CD14-positive monocyte (primary cell): Measurements from ENCODE around the gene CELF2. TPM values are rescaled to one million over a fixed set of nuclear protein-coding genes. Genes with fewer than 3 reads are reported as not detected.

Source experiments
- DNase-seq, 3 donors: peaks; one replicate each; pipeline ENCODE4 v3.0.0-alpha.2; 2011 to 2022
- H2AFZ ChIP-seq: 2 replicates; pipeline ENCODE4 v1.6.0; 2012; ENCODE audit warnings: mild to moderate bottlenecking, low read depth, low read length, inconsistent platforms; ENCODE audit not compliant: insufficient read depth, poor library complexity, severe bottlenecking
- H3K27ac ChIP-seq, 2 donors: 1 replicate in 1 of 2; 2 replicates in 1 of 2; pipeline ENCODE4 v1.5.1; 2012 to 2013; ENCODE audit warnings: low read length in 2 of 2, control low read depth in 1 of 2, inconsistent platforms in 1 of 2, low read depth in 1 of 2, mild to moderate bottlenecking in 1 of 2
- H3K27me3 ChIP-seq, 2 donors: one replicate each; pipeline versions ENCODE4 v1.6.0 to v1.6.1; 2011 to 2013; ENCODE audit warnings: low read length in 2 of 2; ENCODE audit not compliant: control insufficient read depth in 2 of 2, insufficient read depth in 2 of 2
- H3K36me3 ChIP-seq, 2 donors: replicated peaks in 1 of 2; 1 replicate in 1 of 2; 2 replicates in 1 of 2; pipeline versions ENCODE4 v1.5.1 to v1.6.1; 2012 to 2013; ENCODE audit warnings: low read length in 2 of 2, control low read depth in 1 of 2, inconsistent platforms in 1 of 2, mild to moderate bottlenecking in 1 of 2; ENCODE audit not compliant: insufficient read depth in 2 of 2, control insufficient read depth in 1 of 2
- H3K4me1 ChIP-seq, 2 donors: 1 replicate in 1 of 2; 2 replicates in 1 of 2; pipeline versions ENCODE4 v1.5.1 to v1.6.1; 2012 to 2013; ENCODE audit warnings: low read length in 2 of 2, control low read depth in 1 of 2, inconsistent platforms in 1 of 2, mild to moderate bottlenecking in 1 of 2, moderate library complexity in 1 of 2; ENCODE audit not compliant: insufficient read depth in 2 of 2, control insufficient read depth in 1 of 2
- H3K4me2 ChIP-seq: replicated peaks from 2 replicates; pipeline ENCODE3; 2012; ENCODE audit warnings: low read length, moderate library complexity, mild to moderate bottlenecking; ENCODE audit not compliant: poor library complexity, severe bottlenecking; ENCODE audit errors: extremely low read depth
- H3K4me3 ChIP-seq, 3 experiments: fragments of 200-600 bp in 1 of 3; sonication (generic) in 1 of 3; replicated peaks in 1 of 3; 1 replicate in 2 of 3; 2 replicates in 1 of 3; pipeline ENCODE4 v1.5.1; 2011 to 2013; ENCODE audit warnings: low read length in 3 of 3, mild to moderate bottlenecking in 3 of 3, control low read depth in 2 of 3, low read depth in 2 of 3, inconsistent platforms in 1 of 3, moderate library complexity in 1 of 3
- H3K79me2 ChIP-seq: 2 replicates; pipeline ENCODE4 v1.6.0; 2012; ENCODE audit warnings: mild to moderate bottlenecking, control low read depth, inconsistent platforms, low read length, moderate library complexity; ENCODE audit not compliant: insufficient read depth
- H3K9ac ChIP-seq: 2 replicates; pipeline ENCODE4 v1.6.0; 2017; ENCODE audit warnings: low read length, mild to moderate bottlenecking; ENCODE audit not compliant: insufficient read depth, poor library complexity, severe bottlenecking
- H3K9me3 ChIP-seq, 2 donors: replicated peaks in 1 of 2; 1 replicate in 1 of 2; 2 replicates in 1 of 2; pipeline versions ENCODE4 v1.5.1 to v1.6.1; 2012 to 2013; ENCODE audit warnings: low read length in 2 of 2, control low read depth in 1 of 2; ENCODE audit not compliant: control insufficient read depth in 1 of 2, insufficient read depth in 1 of 2
- H4K20me1 ChIP-seq: 2 replicates; pipeline ENCODE4 v1.6.0; 2012; ENCODE audit warnings: mild to moderate bottlenecking, low read length, control low read depth, moderate library complexity; ENCODE audit not compliant: insufficient read depth
- H3K27ac Mint-ChIP-seq, 7 donors: one replicate each; pipeline ENCODE4 v1.8.0; 2020; ENCODE audit warnings: mild to moderate bottlenecking in 7 of 7, mixed read lengths in 7 of 7, moderate library complexity in 6 of 7, inconsistent platforms in 2 of 7
- H3K27me3 Mint-ChIP-seq, 3 donors: one replicate each; pipeline ENCODE4 v1.8.0; 2021 to 2022; ENCODE audit warnings: low read depth in 3 of 3, mild to moderate bottlenecking in 3 of 3, mixed read lengths in 3 of 3, moderate library complexity in 3 of 3, inconsistent platforms in 1 of 3
- H3K36me3 Mint-ChIP-seq, 2 donors: one replicate each; pipeline ENCODE4 v1.8.0; 2020; ENCODE audit warnings: mixed read lengths in 2 of 2, inconsistent platforms in 1 of 2, mild to moderate bottlenecking in 1 of 2
- H3K4me1 Mint-ChIP-seq: one replicate; pipeline ENCODE4 v1.8.0; 2020; ENCODE audit warnings: mild to moderate bottlenecking, mixed read lengths
- H3K4me3 Mint-ChIP-seq, 2 donors: one replicate each; pipeline ENCODE4 v1.8.0; 2020; ENCODE audit warnings: mild to moderate bottlenecking in 2 of 2, mixed read lengths in 2 of 2, moderate library complexity in 1 of 2
- H3K9me3 Mint-ChIP-seq, 7 donors: one replicate each; pipeline ENCODE4 v1.8.0; 2020 to 2022; ENCODE audit warnings: mixed read lengths in 7 of 7, mild to moderate bottlenecking in 6 of 7, moderate library complexity in 6 of 7, inconsistent platforms in 2 of 7
- WGBS: methylation state at CpG from one replicate; pipeline ENCODE4 v1.1.5; 2013; ENCODE audit warnings: missing lambda C conversion rate; ENCODE audit not compliant: insufficient coverage; 5-methylcytosine and 5-hydroxymethylcytosine counted together
- intact Hi-C, 2 donors: fragments of 100-400 bp; cut with micrococcal nuclease; formaldehyde crosslinking; loops; one replicate each; pipeline versions ENCODE4 v1.15.0 to v1.15.1; 2023
- polyA plus RNA-seq, 3 donors: library from polyadenylated mRNA; depleted of rRNA in 1 of 3; unstranded in 2 of 3; stranded (reverse) in 1 of 3; fragments of 300-500 nt in 2 of 3; fragments of >200 nt in 1 of 3; fragmentation: Illumina TruSeq in 2 of 3; gene quantifications; 1 replicate in 2 of 3; 2 replicates in 1 of 3; pipeline ENCODE4 v1.2.3, GENCODE V29; 2012 to 2021
- TF ChIP-seq, protein P1 (sequence below): fragments of 200-600 bp; IDR thresholded peaks from one replicate; pipeline ENCODE4 v1.8.0; 2022; ENCODE audit warnings: antibody characterized with exemption, mild to moderate bottlenecking

Gene CELF2
- polyA plus RNA-seq, 3 donors: 53.5 to 93.3 (median 80.5) TPM

DNA sequence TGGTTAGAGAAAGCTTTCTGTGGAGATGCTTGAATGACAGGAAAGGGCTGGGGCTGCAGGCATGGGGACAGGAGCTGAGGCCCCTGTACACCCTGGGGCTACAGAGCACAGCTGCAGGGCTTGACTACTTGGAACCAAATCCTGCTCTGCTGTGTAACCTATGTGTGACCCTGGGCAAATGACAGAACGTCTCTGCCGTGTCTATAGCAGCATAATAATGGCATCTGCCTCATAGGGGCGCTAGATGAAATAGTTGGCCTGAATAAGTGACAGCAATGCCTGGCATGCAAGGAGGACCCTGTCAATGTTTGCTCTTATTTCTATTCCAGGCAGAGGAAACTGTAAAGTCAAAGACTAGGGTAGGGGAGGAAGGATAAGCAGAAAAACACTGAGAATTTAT is 339.8 kb downstream of the CELF2 start:
- Histone ChIP-seq H2AFZ (no peak overlapping the region), H3K9me3 (peaks cover 0 to 7% of the 10 kb centered on the region in 2 donors), H3K9ac (no peak overlapping the region), H3K4me1 (peaks cover 0 to 8% of the 10 kb centered on the region in 2 donors), H3K79me2 (no peaks in the 10 kb centered on the region), H4K20me1 (no peaks in the 10 kb centered on the region), H3K36me3 (no peaks in the 10 kb centered on the region), H3K4me2 (no peak overlapping the region), H3K4me3 (no peak overlapping the region), H3K27ac (no peak overlapping the region), H3K27me3 (no peaks in the 10 kb centered on the region)
- no peak for DNase-seq
- Mint-ChIP-seq H3K4me3 (no peak overlapping the region), H3K9me3 (peaks cover 6 to 15% (median 11%) of the 10 kb centered on the region in 7 donors), H3K27ac (no peak overlapping the region), H3K36me3 (no peaks in the 10 kb centered on the region), H3K4me1 (peaks cover 13% of the 10 kb centered on the region), H3K27me3 (peaks cover 0 to 6% (median 3%) of the 10 kb centered on the region in 3 donors)
- intact Hi-C loops: no loop called here
- 100% methylated on average over 2 of the region's 3 CpGs for WGBS
- TF ChIP-seq, protein P1, sequence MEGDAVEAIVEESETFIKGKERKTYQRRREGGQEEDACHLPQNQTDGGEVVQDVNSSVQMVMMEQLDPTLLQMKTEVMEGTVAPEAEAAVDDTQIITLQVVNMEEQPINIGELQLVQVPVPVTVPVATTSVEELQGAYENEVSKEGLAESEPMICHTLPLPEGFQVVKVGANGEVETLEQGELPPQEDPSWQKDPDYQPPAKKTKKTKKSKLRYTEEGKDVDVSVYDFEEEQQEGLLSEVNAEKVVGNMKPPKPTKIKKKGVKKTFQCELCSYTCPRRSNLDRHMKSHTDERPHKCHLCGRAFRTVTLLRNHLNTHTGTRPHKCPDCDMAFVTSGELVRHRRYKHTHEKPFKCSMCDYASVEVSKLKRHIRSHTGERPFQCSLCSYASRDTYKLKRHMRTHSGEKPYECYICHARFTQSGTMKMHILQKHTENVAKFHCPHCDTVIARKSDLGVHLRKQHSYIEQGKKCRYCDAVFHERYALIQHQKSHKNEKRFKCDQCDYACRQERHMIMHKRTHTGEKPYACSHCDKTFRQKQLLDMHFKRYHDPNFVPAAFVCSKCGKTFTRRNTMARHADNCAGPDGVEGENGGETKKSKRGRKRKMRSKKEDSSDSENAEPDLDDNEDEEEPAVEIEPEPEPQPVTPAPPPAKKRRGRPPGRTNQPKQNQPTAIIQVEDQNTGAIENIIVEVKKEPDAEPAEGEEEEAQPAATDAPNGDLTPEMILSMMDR: no peak

- Mint-ChIP-seq H3K9me3 (peaks cover 6 to 15% (median 11%) of the 10 kb centered on the region in 7 donors), H3K4me1 (peaks cover 13% of the 10 kb centered on the region)
- peaks cover 0 to 7% of the 10 kb centered on the region in 2 donors for H3K9me3 ChIP-seq
These were observed 340.3 kb downstream of the CELF2 start for GRCh38 chr10:11358011-11358410.

More at GRCh38 chr10:11358011-11358410, 340.3 kb downstream of the CELF2 start:
- Mint-ChIP-seq H3K36me3 (no peaks in the 10 kb centered on the region), H3K27ac (no peak overlapping the region), H3K4me3 (no peak overlapping the region), H3K27me3 (peaks cover 0 to 6% (median 3%) of the 10 kb centered on the region in 3 donors)
- Histone ChIP-seq H3K79me2 (no peaks in the 10 kb centered on the region), H3K36me3 (no peaks in the 10 kb centered on the region), H3K27me3 (no peaks in the 10 kb centered on the region), H4K20me1 (no peaks in the 10 kb centered on the region), H3K4me3 (no peak overlapping the region), H3K9ac (no peak overlapping the region), H2AFZ (no peak overlapping the region), H3K27ac (no peak overlapping the region), H3K4me2 (no peak overlapping the region), H3K4me1 (peaks cover 0 to 8% of the 10 kb centered on the region in 2 donors)
- 4% methylated on average over 3 of the region's 3 CpGs for WGBS
- intact Hi-C loops: no loop called here
- TF ChIP-seq, protein P1: no peak
- no peak for DNase-seq
